GM12892 (cell line): ENCODE measurements around the gene DTNB.

Experiments used
- POLR2A ChIP-seq: IDR thresholded peaks from 2 replicates; pipeline ENCODE4 v1.6.1; 2011; ENCODE audit warnings: low read depth, low read length, control low read depth
- POLR2AphosphoS5 ChIP-seq: IDR thresholded peaks from 2 replicates; pipeline ENCODE4 v1.6.1; 2011; ENCODE audit warnings: low read depth, low read length, control low read depth
- TAF1 ChIP-seq: IDR thresholded peaks from 2 replicates; pipeline ENCODE4 v1.6.1; 2011; ENCODE audit warnings: low read depth, mild to moderate bottlenecking, control low read depth, low read length, borderline replicate concordance

DNA sequence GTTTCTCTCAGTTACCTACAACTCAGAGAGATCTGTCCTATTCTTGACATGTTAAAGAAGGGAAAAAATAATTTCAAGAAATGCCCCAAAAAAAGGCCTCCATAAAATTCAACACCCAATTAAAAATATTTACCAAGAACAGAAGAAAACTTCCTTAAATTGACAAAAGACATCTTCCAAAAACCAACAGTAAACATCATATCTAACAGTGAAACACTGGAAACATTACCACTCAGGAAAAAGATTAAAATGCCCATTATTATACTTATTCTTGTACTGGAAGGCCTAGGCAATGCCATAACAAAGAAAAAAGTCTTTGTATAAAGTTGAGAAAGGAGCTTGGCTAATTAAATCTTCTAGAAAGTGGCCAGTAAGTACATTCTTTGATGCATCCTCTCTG lies 7.2 kb downstream of the DTNB start:
- TF ChIP-seq POLR2AphosphoS5 (no peak), POLR2A (no peak), TAF1 (no peak)
